CD4-positive, alpha-beta T cell treated with Interleukin-17A for 4 hours (primary cell): Measurements from ENCODE around the gene STAT6.

Source experiments
- DNase-seq: peaks from one replicate; pipeline ENCODE4 v3.0.0-alpha.2; 2020; ENCODE audit warnings: mixed read lengths

STAT6 gene

GRCh38 chr12:57146092-57146491 is 34.9 kb upstream of the STAT6 start:
- no peak for DNase-seq

- DNase-seq: no peak
Observed at GRCh38 chr12:57145460-57146059, 34.4 kb upstream of the STAT6 start.

- no peak for DNase-seq
Observed at GRCh38 chr12:57143454-57143853, 32.3 kb upstream of the STAT6 start.

GRCh38 chr12:57142727-57143126 is 31.6 kb upstream of the STAT6 start:
- DNase-seq: no peak

- DNase-seq: no peak
Observed at GRCh38 chr12:57142121-57142520, 31.0 kb upstream of the STAT6 start.

GRCh38 chr12:57141249-57141648 is 30.1 kb upstream of the STAT6 start:
- DNase-seq: no peak

- no peak for DNase-seq
Observed at GRCh38 chr12:57139796-57140649, 28.9 kb upstream of the STAT6 start.

- no peak for DNase-seq
Observed at GRCh38 chr12:57138526-57139272, 27.5 kb upstream of the STAT6 start.

GRCh38 chr12:57135527-57136326 is 24.6 kb upstream of the STAT6 start:
- no peak for DNase-seq

GRCh38 chr12:57134949-57135348 is 23.8 kb upstream of the STAT6 start:
- DNase-seq: no peak

- no peak for DNase-seq
Observed at GRCh38 chr12:57133916-57134315, 22.8 kb upstream of the STAT6 start.

- DNase-seq: no peak
Observed at GRCh38 chr12:57133013-57133569, 21.9 kb upstream of the STAT6 start.

GRCh38 chr12:57131896-57132744 is 21.0 kb upstream of the STAT6 start:
- DNase-seq: no peak

- DNase-seq: no peak
Observed at GRCh38 chr12:57130941-57131340, 19.8 kb upstream of the STAT6 start.

GRCh38 chr12:57129889-57130288 is 18.7 kb upstream of the STAT6 start:
- DNase-seq: no peak

- no peak for DNase-seq
Observed at GRCh38 chr12:57129321-57129842, 18.2 kb upstream of the STAT6 start.

- DNase-seq: peak; percentile 7
Observed at GRCh38 chr12:57128519-57129247, 17.5 kb upstream of the STAT6 start.

- peak; percentile 93 for DNase-seq
Observed at GRCh38 chr12:57127726-57128518, 16.8 kb upstream of the STAT6 start, which contains the start of gene LRP1. Gene LRP1 (plus strand): TSS chr12:57128483. CDS start chr12:57128965, 482 bp downstream.

- DNase-seq: peak; percentile 85
Observed at GRCh38 chr12:57127101-57127725, 16.1 kb upstream of the STAT6 start.
